K562 (cell line): Measurements from ENCODE around the gene ANKRD24. TPM values are rescaled to one million over a fixed set of nuclear protein-coding genes. Genes with fewer than 3 reads are reported as not detected.

Experiments used
- MTA2 ChIP-seq: fragments of 450-650 bp; IDR thresholded peaks from 2 replicates; pipeline ENCODE4 v1.6.1; 2016; ENCODE audit warnings: low read depth
- NR1H2 ChIP-seq: sonication (generic); formaldehyde crosslinking; IDR thresholded peaks from 2 replicates; pipeline ENCODE4 v1.4.0; 2020; ENCODE audit warnings: mild to moderate bottlenecking, missing genetic modification reagents
- RNF219 ChIP-seq: fragments of 250-450 bp; sonication (Bioruptor Pico); IDR thresholded peaks from 2 replicates; pipeline ENCODE4 v1.5.0; 2022; ENCODE audit warnings: mild to moderate bottlenecking
- SIN3A ChIP-seq, 2 experiments: fragments of 150-350 bp in 1 of 2; IDR thresholded peaks; 2 replicates each; pipeline ENCODE4 v1.6.1; 2011 to 2016; ENCODE audit warnings: borderline replicate concordance in 2 of 2, low read depth in 2 of 2, low read length in 2 of 2, mild to moderate bottlenecking in 2 of 2, moderate library complexity in 2 of 2; ENCODE audit not compliant: control insufficient read depth in 1 of 2
- TRIM25 ChIP-seq: fragments of 450-650 bp; IDR thresholded peaks from 2 replicates; pipeline ENCODE4 v1.7.0; 2016; ENCODE audit warnings: borderline replicate concordance
- ZBTB11 ChIP-seq, 3 experiments: fragments of 200-800 bp in 1 of 3; fragments of 250-450 bp in 1 of 3; fragments of 450-650 bp in 1 of 3; sonication (Bioruptor Pico) in 1 of 3; sonication (Bioruptor generic) in 1 of 3; formaldehyde crosslinking in 1 of 3; IDR thresholded peaks; 2 replicates each; pipeline versions ENCODE4 v1.6.1 to v1.8.0; 2016 to 2022; ENCODE audit warnings: mild to moderate bottlenecking in 2 of 3, missing genetic modification characterization in 2 of 3, missing compliant biosample characterization in 1 of 3, moderate library complexity in 1 of 3
- ZBTB40 ChIP-seq, 2 experiments: fragments of 450-650 bp in 1 of 2; sonication (generic) in 1 of 2; formaldehyde crosslinking in 1 of 2; IDR thresholded peaks; 2 replicates each; pipeline versions ENCODE4 v1.7.1 to v1.9.0; 2016 to 2022; ENCODE audit warnings: inconsistent platforms in 1 of 2, mild to moderate bottlenecking in 1 of 2, missing genetic modification reagents in 1 of 2
- ZNF174 ChIP-seq: fragments of 250-450 bp; sonication (Bioruptor Pico); IDR thresholded peaks from 2 replicates; pipeline ENCODE4 v1.4.0; 2020; ENCODE audit warnings: mild to moderate bottlenecking
- ZNF354B ChIP-seq: fragments of 250-450 bp; sonication (Bioruptor Pico); IDR thresholded peaks from 2 replicates; pipeline ENCODE4 v1.4.0; 2020
- polyA plus RNA-seq, 8 experiments: library from polyadenylated mRNA; depleted of rRNA in 4 of 8; stranded (reverse) in 5 of 8; unstranded in 3 of 8; fragments of >200 nt; fragmentation: Nextera tagmentation in 2 of 8; fragmentation: Illumina TruSeq in 1 of 8; extraction: Ambion mirVana in 2 of 8; extraction: Trizol in 1 of 8; gene quantifications; 2 replicates each; pipeline versions ENCODE4 v1.2.1 to v1.2.3, GENCODE V29; 2011 to 2014; ENCODE audit warnings: inconsistent platforms in 1 of 8, missing spikeins in 1 of 8
- total RNA-seq, 7 experiments: library from RNA; depleted of rRNA in 6 of 7; stranded (reverse); fragments of >200 nt in 6 of 7; fragmentation: Illumina TruSeq in 2 of 7; extraction: Trizol in 2 of 7; gene quantifications; 2 replicates each; pipeline versions ENCODE4 v1.2.1 to v1.2.3, GENCODE V29; 2011 to 2021; ENCODE audit warnings: low replicate concordance in 1 of 7

The ANKRD24 gene
- total and polyA plus RNA-seq, 9 of the 15 experiments (the other 6 are each of a cell fraction or from before 2014, with no cell fraction given), result 0.07 to 0.12 (median 0.09) TPM; not detected in 5

DNA sequence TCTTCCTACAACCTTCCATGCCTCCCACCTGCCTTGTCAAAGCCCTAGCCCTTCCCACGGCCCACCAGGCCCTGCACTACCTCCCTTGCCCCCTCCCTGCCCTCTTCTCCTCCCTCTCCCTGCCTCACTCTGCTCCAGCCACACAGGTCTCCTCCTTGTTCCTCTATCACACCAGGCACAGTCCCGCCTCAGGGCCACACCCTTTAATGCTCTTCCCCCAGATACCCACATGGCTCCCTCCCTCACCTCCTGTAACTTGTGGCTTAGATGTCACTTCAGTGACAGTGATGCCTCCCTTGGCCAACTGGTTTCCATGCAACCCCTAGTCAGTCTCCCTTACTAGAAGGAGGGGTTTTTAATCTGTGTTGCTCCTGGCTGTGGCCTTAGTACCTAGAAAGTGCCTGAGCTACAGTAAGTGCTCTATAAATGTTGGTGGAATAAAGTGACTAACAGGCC lies 1.4 kb upstream of the ANKRD24 start (continued):
- TF ChIP-seq TRIM25 (no peak), ZBTB11 (CRISPR knock-in tag; IDR thresholded peaks at IDR 0.05) (0 out of 6 replicates have a peak, but pooled peaks of 1 of the 3 experiments have one; percentile 28), SIN3A (IDR thresholded peaks at IDR 0.05; ENCODE audit: borderline replicate concordance in 2 of 2, control insufficient read depth in 1 of 2, low read depth in 2 of 2, low read length in 2 of 2) (peak; percentile 69 to 78; a peak in 2 of 4 replicates), ZNF174 (CRISPR knock-in tag) (no peak), ZBTB40 (IDR thresholded peaks at IDR 0.05) (peak; percentile 39; the same call in 1 of the 2 replicates), ZBTB40 (CRISPR knock-in tag; IDR thresholded peaks at IDR 0.05) (no peak), RNF219 (CRISPR knock-in tag) (no peak), ZNF354B (no peak), NR1H2 (CRISPR knock-in tag) (no peak), MTA2 (no peak)
